ENCODE data around the gene FIBP.
A peak's percentile ranks its signal among the peaks of the same experiment; 100 is the strongest.

FIBP gene

DNA sequence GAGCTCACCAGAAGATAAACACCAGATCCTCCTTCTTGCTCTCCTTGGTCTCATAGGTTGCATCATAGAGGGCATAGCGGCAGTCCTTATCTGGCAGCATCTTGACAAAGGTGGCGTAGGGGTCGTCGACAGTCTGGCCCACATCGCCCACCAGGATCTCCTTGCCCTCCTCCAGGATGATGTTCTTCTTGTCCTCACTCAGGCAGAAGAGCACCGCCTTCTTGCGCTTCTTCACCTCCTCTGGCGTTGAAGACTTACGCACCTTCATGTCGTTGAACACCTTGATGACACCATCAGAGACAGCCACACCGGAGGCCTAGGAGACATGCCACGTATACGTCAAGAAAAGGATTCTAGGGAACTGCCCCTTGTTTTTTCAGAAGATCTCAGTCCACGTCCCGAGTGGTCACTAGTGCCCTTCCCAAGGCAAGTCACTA lies 32.3 kb downstream of the FIBP start:
- H3K4me3 ChIP-seq (ENCODE audit: low read depth, low read length), result peak overlapping the region; percentile 96
- no peak for DNase-seq (ENCODE audit: low read depth)
- TF ChIP-seq POLR2A (IDR thresholded peaks at IDR 0.05; ENCODE audit: extremely low read depth, insufficient read length) (no peak), MYC (IDR thresholded peaks at IDR 0.05; ENCODE audit: low read depth, low read length) (no peak)
- TF ChIP-seq, protein P1, sequence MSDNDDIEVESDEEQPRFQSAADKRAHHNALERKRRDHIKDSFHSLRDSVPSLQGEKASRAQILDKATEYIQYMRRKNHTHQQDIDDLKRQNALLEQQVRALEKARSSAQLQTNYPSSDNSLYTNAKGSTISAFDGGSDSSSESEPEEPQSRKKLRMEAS (IDR thresholded peaks at IDR 0.05; ENCODE audit: low read depth, low read length), result no peak
- TF ChIP-seq, protein P2, sequence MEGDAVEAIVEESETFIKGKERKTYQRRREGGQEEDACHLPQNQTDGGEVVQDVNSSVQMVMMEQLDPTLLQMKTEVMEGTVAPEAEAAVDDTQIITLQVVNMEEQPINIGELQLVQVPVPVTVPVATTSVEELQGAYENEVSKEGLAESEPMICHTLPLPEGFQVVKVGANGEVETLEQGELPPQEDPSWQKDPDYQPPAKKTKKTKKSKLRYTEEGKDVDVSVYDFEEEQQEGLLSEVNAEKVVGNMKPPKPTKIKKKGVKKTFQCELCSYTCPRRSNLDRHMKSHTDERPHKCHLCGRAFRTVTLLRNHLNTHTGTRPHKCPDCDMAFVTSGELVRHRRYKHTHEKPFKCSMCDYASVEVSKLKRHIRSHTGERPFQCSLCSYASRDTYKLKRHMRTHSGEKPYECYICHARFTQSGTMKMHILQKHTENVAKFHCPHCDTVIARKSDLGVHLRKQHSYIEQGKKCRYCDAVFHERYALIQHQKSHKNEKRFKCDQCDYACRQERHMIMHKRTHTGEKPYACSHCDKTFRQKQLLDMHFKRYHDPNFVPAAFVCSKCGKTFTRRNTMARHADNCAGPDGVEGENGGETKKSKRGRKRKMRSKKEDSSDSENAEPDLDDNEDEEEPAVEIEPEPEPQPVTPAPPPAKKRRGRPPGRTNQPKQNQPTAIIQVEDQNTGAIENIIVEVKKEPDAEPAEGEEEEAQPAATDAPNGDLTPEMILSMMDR (IDR thresholded peaks at IDR 0.05; ENCODE audit: low read depth, low read length), result no peak

DNA sequence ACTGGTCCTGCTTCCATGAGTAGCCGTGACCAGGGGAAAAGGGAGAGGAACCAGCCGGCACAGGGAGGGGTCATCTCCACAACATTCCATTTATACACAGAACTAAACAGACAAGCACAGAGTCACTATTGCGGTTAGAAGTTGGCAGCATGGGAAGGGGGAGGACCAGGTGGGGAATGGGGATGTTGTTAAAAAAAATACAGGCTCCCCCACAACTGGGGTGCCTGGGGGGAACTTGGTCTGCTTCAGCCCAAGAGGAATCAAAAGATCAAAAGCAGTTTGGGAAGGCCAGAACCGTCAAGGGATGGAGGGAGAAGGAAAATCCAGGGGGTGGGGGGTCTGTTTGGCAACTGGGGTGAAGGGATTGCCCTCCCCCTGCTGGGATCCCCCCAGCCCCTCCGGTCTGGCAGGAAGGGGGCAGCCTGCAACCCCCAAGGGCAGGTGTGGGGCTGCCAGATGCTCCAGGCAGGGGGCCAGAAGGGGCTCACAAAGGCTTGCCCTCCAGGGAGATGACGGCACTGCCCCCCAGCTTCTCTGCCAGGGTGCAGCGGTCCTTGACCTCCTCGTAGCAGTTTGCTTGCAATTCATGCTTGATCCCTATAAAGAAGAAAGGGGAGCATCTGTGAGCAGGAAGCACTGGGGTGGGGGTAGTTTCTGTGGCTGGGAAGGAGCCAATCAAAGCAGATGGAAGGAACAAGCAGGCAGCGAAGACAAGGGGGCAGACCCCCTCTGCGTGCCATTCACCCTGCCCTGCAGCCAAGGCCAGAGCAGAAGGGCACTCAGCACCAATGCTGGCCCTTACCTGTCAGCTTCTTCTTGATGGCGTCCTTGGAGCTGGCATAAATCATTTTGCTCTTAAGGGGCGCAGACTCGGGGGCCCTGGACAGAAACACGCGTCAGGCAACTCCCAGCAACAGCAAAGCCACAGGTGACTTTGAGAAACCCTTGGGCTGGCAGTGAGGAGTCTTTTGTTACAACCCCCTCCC lies 33.1 kb downstream of the FIBP start:
- TF ChIP-seq, protein P1 (IDR thresholded peaks at IDR 0.05; ENCODE audit: low read depth, low read length), result no peak
- TF ChIP-seq POLR2A (IDR thresholded peaks at IDR 0.05; ENCODE audit: extremely low read depth, insufficient read length) (no peak), MYC (IDR thresholded peaks at IDR 0.05; ENCODE audit: low read depth, low read length) (no peak)
- TF ChIP-seq, protein P2 (IDR thresholded peaks at IDR 0.05; ENCODE audit: low read depth, low read length), result no peak
- DNase-seq (ENCODE audit: low read depth), result no peak
- H3K4me3 ChIP-seq (ENCODE audit: low read depth, low read length), result no peak overlapping the region

DNA sequence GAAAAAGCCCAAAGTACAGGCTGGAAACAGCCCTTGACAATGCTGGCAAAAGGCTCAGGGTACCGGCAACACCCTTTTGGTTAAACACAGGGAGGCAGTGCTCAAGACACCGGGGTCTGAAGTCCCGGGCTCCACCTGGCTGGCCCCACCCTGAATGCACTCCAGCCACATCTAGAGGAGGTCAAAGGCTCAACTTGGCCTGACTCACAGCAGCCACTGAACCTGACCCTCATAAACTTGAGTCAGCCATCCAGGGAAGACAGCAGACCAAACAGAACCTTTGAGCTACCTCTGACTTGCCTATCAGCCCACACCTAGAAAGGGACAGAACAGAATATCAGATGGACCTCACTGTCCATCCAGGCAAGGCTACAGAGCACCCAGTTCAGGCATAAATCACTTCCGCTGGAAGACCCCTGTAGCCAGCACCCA lies 34.1 kb downstream of the FIBP start:
- H3K4me3 ChIP-seq (ENCODE audit: low read depth, low read length), result no peak overlapping the region
- no peak for DNase-seq (ENCODE audit: low read depth)
- TF ChIP-seq, protein P2 (IDR thresholded peaks at IDR 0.05; ENCODE audit: low read depth, low read length), result no peak
- TF ChIP-seq, protein P1 (IDR thresholded peaks at IDR 0.05; ENCODE audit: low read depth, low read length), result no peak
- TF ChIP-seq POLR2A (IDR thresholded peaks at IDR 0.05; ENCODE audit: extremely low read depth, insufficient read length), result no peak
- no peak for TF ChIP-seq MYC (IDR thresholded peaks at IDR 0.05; ENCODE audit: low read depth, low read length)

DNA sequence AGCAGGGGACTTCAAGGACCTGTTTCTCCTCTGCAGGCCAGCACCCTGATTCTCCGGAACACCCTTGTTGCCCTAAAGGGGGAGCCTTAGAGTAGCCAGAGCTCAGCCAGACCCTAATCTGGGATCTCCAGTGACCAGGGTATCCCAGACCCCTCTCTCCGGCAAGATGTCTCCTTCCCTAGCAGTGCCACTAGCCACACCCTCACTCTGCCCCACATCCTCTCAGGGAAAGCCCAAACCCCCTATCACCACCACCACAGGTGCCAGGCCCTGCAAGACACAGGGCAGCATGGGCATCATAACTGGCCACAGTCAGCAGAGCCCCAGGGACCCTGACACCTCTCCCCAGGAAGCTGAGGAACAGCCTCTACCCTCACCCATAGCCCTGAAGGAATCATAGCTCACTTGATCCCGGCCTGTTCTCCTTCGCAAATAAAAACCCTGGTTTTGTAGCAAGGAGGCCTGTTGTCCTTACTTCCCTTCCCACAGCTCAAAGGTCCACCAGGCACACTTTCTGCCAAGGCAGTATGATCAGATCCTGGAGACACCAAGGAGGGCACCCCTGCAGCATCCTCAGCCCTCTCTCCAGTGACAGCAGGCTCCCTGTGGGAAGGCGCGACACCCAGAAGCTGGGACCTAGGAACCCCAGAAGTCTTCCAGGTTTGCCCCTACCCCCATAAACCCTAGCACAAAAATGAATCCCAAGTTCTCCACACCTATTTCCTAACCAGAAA lies 34.9 kb downstream of the FIBP start:
- TF ChIP-seq, protein P2 (IDR thresholded peaks at IDR 0.05; ENCODE audit: low read depth, low read length), result peak; percentile 28
- TF ChIP-seq POLR2A (IDR thresholded peaks at IDR 0.05; ENCODE audit: extremely low read depth, insufficient read length), result no peak
- peak; percentile 45 for DNase-seq (ENCODE audit: low read depth)
- H3K4me3 ChIP-seq (ENCODE audit: low read depth, low read length), result no peak overlapping the region

DNA sequence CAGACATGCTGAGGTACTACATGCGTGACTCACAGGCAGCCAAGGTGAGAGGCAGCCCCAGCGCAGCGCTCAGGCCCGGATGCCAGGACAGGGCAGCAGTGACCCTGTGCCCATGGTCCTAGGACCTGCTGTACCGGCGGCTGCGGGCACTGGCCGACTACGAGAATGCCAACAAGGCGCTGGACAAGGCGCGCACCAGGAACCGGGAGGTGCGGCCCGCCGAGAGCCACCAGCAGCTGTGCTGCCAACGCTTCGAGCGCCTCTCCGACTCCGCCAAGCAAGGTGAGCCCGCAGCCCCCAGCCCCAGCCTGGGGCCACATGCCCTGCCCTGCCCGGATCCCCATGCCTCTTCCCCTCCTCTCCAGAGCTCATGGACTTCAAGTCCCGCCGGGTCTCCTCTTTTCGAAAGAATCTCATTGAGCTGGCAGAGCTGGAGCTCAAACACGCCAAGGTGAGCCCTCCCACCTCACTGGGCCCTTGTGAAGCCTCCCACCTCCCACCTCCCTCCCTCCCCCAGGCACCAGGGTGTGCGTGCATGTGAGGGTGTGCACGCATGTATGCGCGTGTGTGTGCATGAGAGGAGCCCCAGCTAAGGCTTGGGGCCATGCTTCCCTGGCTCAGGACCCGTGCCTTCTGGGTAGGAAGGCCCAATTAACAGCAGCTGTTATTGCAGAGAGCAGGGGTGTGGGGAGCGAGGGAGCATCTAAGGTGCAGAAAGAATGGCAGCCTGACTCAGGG lies 35.6 kb downstream of the FIBP start:
- H3K4me3 ChIP-seq (ENCODE audit: low read depth, low read length), result no peak overlapping the region
- TF ChIP-seq, protein P2 (IDR thresholded peaks at IDR 0.05; ENCODE audit: low read depth, low read length), result no peak
- no peak for TF ChIP-seq POLR2A (IDR thresholded peaks at IDR 0.05; ENCODE audit: extremely low read depth, insufficient read length)
- TF ChIP-seq, protein P1 (IDR thresholded peaks at IDR 0.05; ENCODE audit: low read depth, low read length), result no peak
- TF ChIP-seq MYC (IDR thresholded peaks at IDR 0.05; ENCODE audit: low read depth, low read length), result no peak
- DNase-seq (ENCODE audit: low read depth), result no peak
